HCT116 (cell line): ENCODE data around the gene CHI3L2. TPM values are rescaled to one million over a fixed set of nuclear protein-coding genes. Genes with fewer than 3 reads are reported as not detected.

Source experiments
- ATAC-seq: fragments of 200-7000 bp; cut with Tn5 transposase; 2 replicates; pipeline ENCODE4 v1.9.1; 2020; ENCODE audit warnings: mild to moderate bottlenecking, moderate library complexity
- BruUV-seq: library from RNA; stranded (reverse); fragments of 400-500 nt; replicated peaks from 2 replicates; lab custom pipeline; 2021; lab: Mats Ljungman, UMichigan
- CTCF ChIA-PET: fragments of 300-600 bp; sonication (Branson Sonifier 250); formaldehyde crosslinking; loops from one replicate; lab custom pipeline; 2021; ENCODE audit warnings: antibody characterized with exemption; lab: Charles Lee
- POLR2A ChIA-PET: fragments of 300-600, 350-600 bp; sonication (Branson Sonifier 250); formaldehyde crosslinking; loops from one replicate; lab custom pipeline; 2021; ENCODE audit warnings: antibody characterized with exemption; lab: Charles Lee
- RAD21 ChIA-PET, 2 experiments: fragments of 300-600 bp; sonication (Branson Sonifier 250); formaldehyde crosslinking; loops; one replicate each; lab custom pipeline; 2023; ENCODE audit warnings: low total read pairs in 2 of 2; ENCODE audit not compliant: uncharacterized antibody in 2 of 2, unreplicated experiment in 2 of 2, low non-redundant PET in 1 of 2; lab: Charles Lee
- DNase-seq: peaks from one replicate; pipeline ENCODE4 v3.0.0-alpha.2; 2010; ENCODE audit warnings: low read depth, low spot score
- H2AFZ ChIP-seq: fragments of 200-600 bp; shearing (Covaris generic), sonication (generic); 2 replicates; pipeline ENCODE4 v1.6.1; 2017; ENCODE audit warnings: low read depth, mixed run types, mixed read lengths, antibody characterized with exemption, low read length; ENCODE audit not compliant: poor library complexity, severe bottlenecking
- H3K27ac ChIP-seq: 2 replicates; pipeline ENCODE4 v1.5.1; 2012; ENCODE audit warnings: low read depth, low read length
- H3K27me3 ChIP-seq: fragments of 200-600 bp; sonication (generic); 2 replicates; pipeline ENCODE4 v1.6.1; 2016; ENCODE audit warnings: mixed run types, low read length, mixed read lengths; ENCODE audit not compliant: insufficient read depth
- H3K36me3 ChIP-seq, 2 experiments: fragments of 200-500 bp in 1 of 2; fragments of 200-600 bp in 1 of 2; sonication (Bioruptor generic) in 1 of 2; sonication (generic) in 1 of 2; 2 replicates each; pipeline versions ENCODE4 v1.5.1 to v1.6.1; 2014 to 2016; ENCODE audit warnings: low read length in 2 of 2, inconsistent platforms in 1 of 2, mixed read lengths in 1 of 2, mixed run types in 1 of 2; ENCODE audit not compliant: insufficient read depth in 2 of 2, control insufficient read depth in 1 of 2
- H3K4me1 ChIP-seq, 2 experiments: fragments of 200-600 bp in 1 of 2; sonication (generic) in 1 of 2; 2 replicates each; pipeline versions ENCODE4 v1.5.1 to v1.6.1; 2012 to 2017; ENCODE audit warnings: low read length in 2 of 2, inconsistent platforms in 1 of 2, mild to moderate bottlenecking in 1 of 2, mixed read lengths in 1 of 2, mixed run types in 1 of 2, moderate library complexity in 1 of 2; ENCODE audit not compliant: insufficient read depth in 2 of 2, control insufficient read depth in 1 of 2
- H3K4me2 ChIP-seq: fragments of 200-600 bp; sonication (generic); 2 replicates; pipeline ENCODE4 v1.6.1; 2017; ENCODE audit warnings: mixed run types, low read length, mixed read lengths
- H3K4me3 ChIP-seq, 2 experiments: fragments of 200-600 bp in 1 of 2; sonication (generic) in 1 of 2; replicated peaks in 1 of 2; 2 replicates each; pipeline ENCODE4 v1.5.1; 2011 to 2016; ENCODE audit warnings: low read length in 2 of 2, control low read depth in 1 of 2, low read depth in 1 of 2, mild to moderate bottlenecking in 1 of 2, mixed read lengths in 1 of 2, mixed run types in 1 of 2
- H3K79me2 ChIP-seq: fragments of 200-600 bp; sonication (generic); 2 replicates; pipeline ENCODE4 v1.6.1; 2017; ENCODE audit warnings: mild to moderate bottlenecking, mixed run types, low read length, moderate library complexity, mixed read lengths; ENCODE audit not compliant: insufficient read depth
- H3K9ac ChIP-seq: fragments of 200-600 bp; sonication (generic); 2 replicates; pipeline ENCODE4 v1.6.1; 2016; ENCODE audit warnings: low read length, mixed read lengths
- H3K9me2 ChIP-seq: fragments of 200-600 bp; sonication (generic), shearing (Covaris generic); 2 replicates; pipeline ENCODE4 v1.6.1; 2017; ENCODE audit warnings: mixed run types, mild to moderate bottlenecking, moderate library complexity; ENCODE audit not compliant: insufficient read depth
- H3K9me3 ChIP-seq, 2 experiments: fragments of 200-500 bp in 1 of 2; fragments of 200-600 bp in 1 of 2; sonication (Bioruptor generic) in 1 of 2; sonication (generic) in 1 of 2; 2 replicates each; pipeline ENCODE4 v1.6.1; 2014 to 2017; ENCODE audit warnings: low read length in 2 of 2, mixed read lengths in 2 of 2, inconsistent platforms in 1 of 2, low read depth in 1 of 2, mild to moderate bottlenecking in 1 of 2, mixed run types in 1 of 2, moderate library complexity in 1 of 2; ENCODE audit not compliant: control insufficient read depth in 1 of 2, insufficient read depth in 1 of 2
- H4K20me1 ChIP-seq: fragments of 200-600 bp; sonication (generic), shearing (Covaris generic); 2 replicates; pipeline ENCODE4 v1.6.1; 2017; ENCODE audit warnings: mixed run types, mild to moderate bottlenecking, moderate library complexity; ENCODE audit not compliant: insufficient read depth
- EGR1 ChIP-seq: IDR thresholded peaks from 2 replicates; pipeline ENCODE4 v1.6.1; 2012; ENCODE audit warnings: low read depth
- EZH2phosphoT487 ChIP-seq: fragments of 200-600 bp; IDR thresholded peaks from 2 replicates; pipeline ENCODE4 v1.6.1; 2018; ENCODE audit warnings: antibody characterized with exemption, borderline replicate concordance
- JUND ChIP-seq: IDR thresholded peaks from 2 replicates; pipeline ENCODE4 v1.6.1; 2012
- RAD21 ChIP-seq: IDR thresholded peaks from 2 replicates; pipeline ENCODE4 v1.6.1; 2012; ENCODE audit warnings: low read depth, mild to moderate bottlenecking
- TCF7L2 ChIP-seq: IDR thresholded peaks from 2 replicates; pipeline ENCODE4 v1.7.0; 2011; ENCODE audit warnings: borderline replicate concordance, inconsistent platforms; ENCODE audit not compliant: insufficient read depth, insufficient read length; ENCODE audit errors: extremely low read depth
- intact Hi-C: fragments of 100-400 bp; cut with micrococcal nuclease; formaldehyde crosslinking; loops from 2 replicates; pipeline ENCODE4 v1.10.0; 2022
- total RNA-seq: library from RNA; stranded (reverse); gene quantifications from one replicate; pipeline ENCODE4 v1.2.1, GENCODE V29; 2021; ENCODE audit not compliant: unreplicated experiment
- TF ChIP-seq, protein P1 (sequence below): IDR thresholded peaks from 2 replicates; pipeline ENCODE4 v1.6.1; 2012
- TF ChIP-seq, protein P2 (sequence below): IDR thresholded peaks from 2 replicates; pipeline ENCODE4 v1.6.1; 2011; ENCODE audit warnings: mild to moderate bottlenecking, low read length, moderate library complexity; ENCODE audit not compliant: insufficient replicate concordance; ENCODE audit errors: extremely low read depth

Gene CHI3L2
- total RNA-seq, 1 experiment from 2014 or later = not detected

DNA sequence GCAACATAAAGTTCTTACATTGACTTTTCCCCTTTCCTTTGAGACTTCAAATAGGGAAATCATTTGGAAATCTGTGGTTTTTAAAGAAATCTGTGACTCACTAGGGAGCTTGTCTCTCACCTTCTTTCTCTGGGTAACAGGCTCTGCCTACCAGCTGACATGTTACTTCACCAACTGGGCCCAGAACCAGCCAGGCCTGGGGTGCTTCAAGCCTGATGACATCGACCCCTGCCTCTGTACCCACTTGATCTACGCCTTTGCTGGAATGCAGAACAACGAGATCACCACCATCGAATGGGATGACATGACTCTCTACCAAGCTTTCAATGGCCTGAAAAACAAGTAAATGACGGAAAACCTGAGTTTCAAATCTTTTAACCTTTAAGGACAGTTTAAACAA, 53.9 kb downstream of the CHI3L2 start:
- TF ChIP-seq, protein P1, sequence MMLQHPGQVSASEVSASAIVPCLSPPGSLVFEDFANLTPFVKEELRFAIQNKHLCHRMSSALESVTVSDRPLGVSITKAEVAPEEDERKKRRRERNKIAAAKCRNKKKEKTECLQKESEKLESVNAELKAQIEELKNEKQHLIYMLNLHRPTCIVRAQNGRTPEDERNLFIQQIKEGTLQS = no peak
- TF ChIP-seq TCF7L2 (no peak), EGR1 (no peak), JUND (no peak)
- TF ChIP-seq, protein P2, sequence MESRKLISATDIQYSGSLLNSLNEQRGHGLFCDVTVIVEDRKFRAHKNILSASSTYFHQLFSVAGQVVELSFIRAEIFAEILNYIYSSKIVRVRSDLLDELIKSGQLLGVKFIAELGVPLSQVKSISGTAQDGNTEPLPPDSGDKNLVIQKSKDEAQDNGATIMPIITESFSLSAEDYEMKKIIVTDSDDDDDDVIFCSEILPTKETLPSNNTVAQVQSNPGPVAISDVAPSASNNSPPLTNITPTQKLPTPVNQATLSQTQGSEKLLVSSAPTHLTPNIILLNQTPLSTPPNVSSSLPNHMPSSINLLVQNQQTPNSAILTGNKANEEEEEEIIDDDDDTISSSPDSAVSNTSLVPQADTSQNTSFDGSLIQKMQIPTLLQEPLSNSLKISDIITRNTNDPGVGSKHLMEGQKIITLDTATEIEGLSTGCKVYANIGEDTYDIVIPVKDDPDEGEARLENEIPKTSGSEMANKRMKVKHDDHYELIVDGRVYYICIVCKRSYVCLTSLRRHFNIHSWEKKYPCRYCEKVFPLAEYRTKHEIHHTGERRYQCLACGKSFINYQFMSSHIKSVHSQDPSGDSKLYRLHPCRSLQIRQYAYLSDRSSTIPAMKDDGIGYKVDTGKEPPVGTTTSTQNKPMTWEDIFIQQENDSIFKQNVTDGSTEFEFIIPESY = no peak
- Histone ChIP-seq H3K9ac (no peak overlapping the region), H3K9me2 (no peaks in the 10 kb centered on the region), H3K4me3 (no peak overlapping the region), H3K4me2 (no peak overlapping the region), H3K9me3 (no peaks in the 10 kb centered on the region), H3K79me2 (no peaks in the 10 kb centered on the region), H3K27ac (no peak overlapping the region), H3K4me1 (no peaks in the 10 kb centered on the region), H4K20me1 (no peaks in the 10 kb centered on the region), H2AFZ (no peak overlapping the region), H3K36me3 (no peaks in the 10 kb centered on the region), H3K27me3 (peaks cover 5% of the 10 kb centered on the region; the same call in 1 of the 2 replicates)
- intact Hi-C loops = no loop called here
- ChIA-PET POLR2A (no interaction called here), CTCF (no interaction called here), RAD21 (no interaction called here)
- BruUV-seq = no TSS peak
- ATAC-seq (no peak), DNase-seq (no peak)

DNA sequence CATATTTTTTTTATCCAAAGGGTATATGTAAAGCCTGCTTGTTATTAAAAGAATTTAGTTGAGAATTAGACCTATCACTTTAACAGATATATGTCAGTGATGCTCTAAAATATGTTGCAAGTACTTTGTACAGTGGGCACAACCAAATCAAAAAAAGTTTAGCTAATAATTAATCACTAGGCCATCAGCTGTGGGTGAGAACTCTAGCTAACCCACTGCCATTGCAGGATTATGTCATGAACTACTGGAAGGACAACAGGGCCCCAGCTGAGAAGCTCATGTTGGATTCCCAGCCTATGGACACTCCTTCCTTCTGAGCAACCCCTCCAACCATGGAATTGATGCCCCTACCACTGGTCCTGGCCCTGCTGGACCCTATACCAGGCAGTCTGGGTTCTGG, 56.3 kb downstream of the CHI3L2 start:
- no peaks in the 10 kb centered on the region for H3K36me3 ChIP-seq
- no peaks in the 10 kb centered on the region for H4K20me1 ChIP-seq
- no peak overlapping the region for H3K4me3 ChIP-seq
- DNase-seq (no peak), ATAC-seq (no peak)
- CTCF ChIA-PET = no interaction called here
- intact Hi-C loops = no loop called here
- H3K79me2 ChIP-seq = no peaks in the 10 kb centered on the region
- BruUV-seq = no TSS peak
- POLR2A ChIA-PET = no interaction called here
- no peak overlapping the region for H2AFZ ChIP-seq
- RAD21 ChIA-PET = no interaction called here
- H3K9me3 ChIP-seq = no peaks in the 10 kb centered on the region
- H3K4me2 ChIP-seq = no peak overlapping the region
- no peak overlapping the region for H3K9ac ChIP-seq
- H3K27ac ChIP-seq = no peak overlapping the region
- no peaks in the 10 kb centered on the region for H3K4me1 ChIP-seq
- peaks cover 15% of the 10 kb centered on the region; the same call in 1 of the 2 replicates for H3K27me3 ChIP-seq
- TF ChIP-seq JUND (no peak), EZH2phosphoT487 (no peak), RAD21 (no peak)
- no peaks in the 10 kb centered on the region for H3K9me2 ChIP-seq
